NCI-H1930 (cell line): Measurements from ENCODE around the gene SYT12.
A peak's percentile ranks its signal among the peaks of the same experiment; 100 is the strongest.

ENCODE experiments used
- DNase-seq, 2 experiments: peaks; one replicate each; lab custom pipeline; 2025; lab: John Stamatoyannopoulos, UW

The SYT12 gene

DNA sequence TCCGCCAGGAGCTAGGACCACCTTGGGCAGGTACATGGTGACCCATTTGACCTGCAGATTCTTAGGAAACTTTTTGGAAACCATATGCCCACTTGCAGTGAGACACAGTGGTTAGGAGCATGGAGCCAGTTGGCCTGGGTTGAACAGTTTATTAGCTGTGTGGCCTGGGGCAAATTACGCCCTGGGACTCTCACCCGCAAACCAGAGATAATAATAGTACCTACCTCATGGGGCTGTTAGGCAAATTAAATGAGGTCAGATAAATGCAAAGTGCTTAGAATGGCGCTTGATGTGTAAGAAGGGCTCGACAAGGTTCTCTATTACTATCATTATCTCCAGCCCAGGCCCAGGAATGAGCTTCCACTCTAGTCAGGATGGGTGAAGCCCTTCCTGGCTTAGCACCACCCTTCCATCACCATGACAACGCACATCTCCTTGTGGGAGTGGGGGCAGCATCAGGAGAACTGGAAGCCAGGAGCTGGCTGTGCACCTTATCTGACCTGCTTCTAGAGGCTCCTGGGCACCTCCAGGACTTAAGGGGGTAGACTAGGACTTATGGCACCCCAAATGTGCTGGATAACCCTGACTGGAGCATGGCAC lies 5.1 kb downstream of the SYT12 start:
- DNase-seq = no peak

- DNase-seq = no peak
Observed at GRCh38 chr11:67029146-67029545, 6.2 kb downstream of the SYT12 start.

GRCh38 chr11:67030976-67031375 lies 8.0 kb downstream of the SYT12 start:
- no peak for DNase-seq

- no peak for DNase-seq
Observed at GRCh38 chr11:67031791-67032561, 9.0 kb downstream of the SYT12 start.

GRCh38 chr11:67032830-67033551 lies 10.1 kb downstream of the SYT12 start:
- no peak for DNase-seq

GRCh38 chr11:67033661-67034166 lies 10.8 kb downstream of the SYT12 start:
- DNase-seq = no peak

DNA sequence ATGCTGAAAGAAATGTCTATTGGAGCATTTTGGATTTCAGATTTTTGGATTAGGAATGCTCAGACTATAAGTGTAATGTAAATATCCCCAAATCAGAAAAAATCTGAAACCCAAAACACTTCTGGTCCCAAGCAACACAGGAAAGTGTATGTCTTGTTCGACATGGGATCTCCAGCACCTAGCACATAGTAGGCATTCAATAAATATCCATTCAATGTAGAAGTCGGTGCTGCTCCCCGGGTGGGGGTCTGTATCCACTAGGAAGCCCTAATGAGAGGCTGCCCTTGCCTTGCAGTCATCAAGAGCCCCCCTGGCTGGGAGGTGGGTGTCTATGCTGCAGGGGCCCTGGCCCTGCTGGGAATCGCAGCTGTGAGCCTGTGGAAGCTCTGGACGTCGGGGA lies 11.4 kb downstream of the SYT12 start:
- no peak for DNase-seq

GRCh38 chr11:67040147-67040546 lies 17.2 kb downstream of the SYT12 start:
- DNase-seq = no peak

DNA sequence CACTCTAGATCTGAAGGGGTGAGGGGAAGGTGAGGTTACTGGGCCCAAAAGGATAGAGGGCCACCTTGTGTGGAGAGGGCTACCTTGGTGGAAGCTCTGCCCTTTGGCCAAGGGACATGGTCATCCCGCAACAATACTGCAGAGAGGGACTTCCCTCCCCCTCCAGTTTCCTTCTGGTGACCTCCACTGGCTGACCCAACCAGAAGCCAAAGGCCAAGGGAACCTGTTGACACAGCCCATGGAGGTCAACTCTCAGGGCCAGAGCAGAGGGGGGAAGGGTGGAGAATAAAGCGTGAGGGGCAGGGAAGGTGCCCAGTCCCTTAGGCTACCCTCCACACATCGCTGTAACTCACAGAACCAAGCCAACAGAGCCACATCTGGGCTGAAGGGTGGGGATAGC lies 18.7 kb downstream of the SYT12 start:
- DNase-seq = no peak

DNA sequence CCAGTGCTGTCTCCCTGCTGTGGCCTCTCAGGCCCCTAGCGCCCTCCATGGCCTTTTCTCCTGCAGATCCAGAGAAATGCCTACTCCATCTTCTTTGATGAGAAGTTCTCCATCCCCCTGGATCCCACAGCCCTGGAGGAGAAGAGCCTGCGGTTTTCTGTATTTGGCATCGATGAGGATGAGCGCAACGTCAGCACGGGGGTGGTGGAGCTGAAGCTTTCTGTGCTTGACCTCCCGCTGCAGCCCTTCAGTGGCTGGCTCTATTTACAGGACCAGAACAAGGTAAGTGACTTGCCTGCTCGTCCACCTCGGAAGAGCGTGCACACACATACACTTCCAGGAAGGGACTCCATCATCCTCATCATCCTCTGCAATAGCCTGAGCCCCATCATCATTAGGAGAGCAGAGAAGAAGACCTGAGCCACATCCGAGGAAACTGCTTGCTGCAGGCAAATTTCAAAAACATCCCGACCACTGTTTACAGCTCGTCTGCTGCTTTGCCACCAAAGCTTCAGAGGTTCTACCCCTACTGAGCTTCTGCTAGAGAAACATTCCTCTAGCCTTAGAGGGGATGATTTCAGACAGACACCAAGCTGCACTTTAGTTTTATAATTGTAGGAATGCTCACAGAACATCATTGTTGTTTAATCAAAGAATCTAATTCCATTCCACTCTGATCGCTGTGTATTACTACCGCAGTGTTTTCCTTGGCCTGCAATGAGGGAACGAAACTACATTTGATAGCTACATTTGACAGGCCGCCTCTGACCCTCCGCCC lies 20.8 kb downstream of the SYT12 start:
- no peak for DNase-seq

- no peak for DNase-seq
Observed at GRCh38 chr11:67044496-67044895, 21.6 kb downstream of the SYT12 start.

- DNase-seq = no peak
Observed at GRCh38 chr11:67045314-67045713, 22.4 kb downstream of the SYT12 start.

- no peak for DNase-seq
Observed at GRCh38 chr11:67048515-67049130, 25.7 kb downstream of the SYT12 start.

DNA sequence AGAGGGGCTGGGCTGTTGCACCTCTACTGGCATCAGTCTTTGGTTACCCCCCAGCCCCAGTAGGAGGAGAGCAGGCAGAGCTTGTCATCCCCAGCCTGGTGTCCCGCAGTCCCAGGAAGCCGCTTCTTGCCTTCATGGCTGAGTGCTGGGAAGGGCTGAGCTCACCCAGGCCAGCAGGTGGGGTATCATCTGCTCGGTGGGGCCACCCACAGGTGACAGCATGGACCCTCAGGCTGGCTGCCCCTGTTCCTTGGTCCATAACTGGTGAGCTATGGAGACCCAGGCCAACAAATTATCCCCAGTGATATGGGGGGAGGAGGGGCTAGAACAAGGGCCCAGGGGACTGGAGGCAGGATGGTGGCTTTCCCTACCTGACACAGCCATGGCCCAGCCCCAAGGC lies 27.2 kb downstream of the SYT12 start:
- DNase-seq = no peak

- DNase-seq = no peak
Observed at GRCh38 chr11:67051180-67051893, 28.4 kb downstream of the SYT12 start.

DNA sequence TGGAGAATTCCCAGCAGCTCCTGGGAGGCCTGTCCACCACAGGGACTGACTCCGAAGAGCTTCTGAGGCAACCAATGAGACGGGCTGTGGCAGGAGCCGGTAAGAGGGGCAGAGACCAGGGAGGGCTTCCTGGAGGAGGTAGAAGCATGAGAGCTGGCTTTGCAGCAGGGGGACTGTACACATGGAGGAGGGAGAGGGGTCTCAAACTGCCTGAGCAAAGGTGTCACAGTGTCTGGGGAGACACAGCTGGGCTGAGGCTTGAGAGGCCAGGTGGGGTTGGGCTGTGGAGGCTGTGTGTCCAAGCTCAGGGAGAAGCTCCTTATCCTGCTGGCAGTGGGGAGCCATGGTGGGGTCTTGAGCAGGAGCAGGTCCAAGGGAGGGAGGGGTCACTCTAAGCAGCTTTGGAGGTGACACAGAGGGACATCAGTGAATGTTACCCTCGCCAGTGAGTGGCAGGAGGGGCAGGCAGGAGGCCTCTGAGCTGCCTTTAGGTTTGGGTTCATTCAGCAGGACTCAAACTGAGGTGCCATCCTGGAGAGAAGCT lies 29.1 kb downstream of the SYT12 start:
- DNase-seq = no peak

DNA sequence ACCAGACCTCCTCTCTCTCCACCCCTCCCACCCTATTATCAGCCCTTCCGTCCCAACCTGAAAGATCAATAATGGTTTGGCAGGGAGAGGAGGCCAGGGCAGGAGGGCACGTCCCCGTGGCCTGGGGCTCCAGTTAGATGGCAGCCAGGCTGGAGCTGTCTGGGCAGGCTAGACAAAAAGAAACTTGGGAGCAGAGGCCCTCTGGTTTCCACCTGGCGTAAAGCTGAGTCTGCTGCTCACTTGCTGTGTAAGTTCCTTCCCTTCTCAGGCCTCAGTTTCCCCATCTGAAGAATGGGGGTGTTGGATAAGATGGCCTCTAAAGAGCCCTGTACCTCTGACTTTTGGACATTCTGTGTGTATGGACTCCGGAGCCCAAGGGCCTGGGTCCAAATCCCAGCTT lies 30.0 kb downstream of the SYT12 start:
- no peak for DNase-seq

- peak; percentile 13 to 37 for DNase-seq
Observed at GRCh38 chr11:67053896-67054329, 31.0 kb downstream of the SYT12 start.

DNA sequence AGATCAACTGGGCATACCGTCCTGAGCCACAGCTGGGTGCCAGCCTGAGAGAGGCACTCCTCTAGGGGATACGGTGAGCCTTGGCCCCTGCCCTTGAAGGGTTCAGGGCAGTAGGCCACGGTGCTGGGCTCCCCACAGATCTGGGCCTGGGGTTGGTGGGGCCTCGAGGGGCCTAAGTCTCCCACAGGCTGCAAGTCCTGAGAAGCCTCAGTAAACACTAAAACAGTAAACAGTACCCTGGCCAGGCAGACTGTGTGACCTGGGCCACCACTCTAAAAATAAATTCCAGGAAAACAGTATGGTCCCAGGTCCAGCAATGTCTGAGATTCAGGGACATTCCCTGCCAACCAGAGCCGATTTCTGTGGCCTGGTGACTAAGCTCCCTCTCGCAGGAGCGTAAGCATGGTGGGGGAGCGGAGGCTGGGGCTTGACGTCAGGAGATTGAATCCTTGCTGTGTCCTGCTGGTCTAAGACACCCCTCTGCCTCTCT lies 31.5 kb downstream of the SYT12 start:
- DNase-seq = no peak

- no peak for DNase-seq
Observed at GRCh38 chr11:67054836-67055523, 32.0 kb downstream of the SYT12 start.
